HepG2 (cell line): ENCODE results near the gene PRMT2. TPM values are rescaled to one million over a fixed set of nuclear protein-coding genes. Genes with fewer than 3 reads are reported as not detected.

Experiments used
- AHDC1 ChIP-seq: sonication (generic); formaldehyde crosslinking; IDR thresholded peaks from 2 replicates; pipeline ENCODE4 v1.5.1; 2020; ENCODE audit warnings: mild to moderate bottlenecking, missing genetic modification reagents, borderline replicate concordance
- ARNT ChIP-seq: fragments of 450-650 bp; IDR thresholded peaks from 2 replicates; pipeline ENCODE4 v1.6.1; 2017
- ATF7 ChIP-seq, 2 experiments: fragments of 450-650 bp in 1 of 2; sonication (generic) in 1 of 2; formaldehyde crosslinking in 1 of 2; IDR thresholded peaks; 2 replicates each; pipeline versions ENCODE4 v1.4.0 to v1.6.1; 2016 to 2020; ENCODE audit warnings: antibody characterized with exemption in 1 of 2, mild to moderate bottlenecking in 1 of 2, missing genetic modification reagents in 1 of 2
- CREB3 ChIP-seq: sonication (generic); formaldehyde crosslinking; IDR thresholded peaks from 2 replicates; pipeline ENCODE4 v1.5.0; 2020; ENCODE audit warnings: missing genetic modification reagents
- CSRNP2 ChIP-seq: sonication (generic); formaldehyde crosslinking; conservative IDR thresholded peaks from 2 replicates; pipeline ENCODE4 v1.8.0; 2022; ENCODE audit warnings: low read depth, missing genetic modification reagents
- IRF1 ChIP-seq: sonication (generic); formaldehyde crosslinking; IDR thresholded peaks from 2 replicates; pipeline ENCODE4 v1.4.0; 2020; ENCODE audit warnings: low read depth, mild to moderate bottlenecking, missing genetic modification reagents
- RFXAP ChIP-seq: sonication (generic); formaldehyde crosslinking; IDR thresholded peaks from 2 replicates; pipeline ENCODE4 v1.4.0; 2020; ENCODE audit warnings: missing genetic modification reagents, borderline replicate concordance
- SRSF1 ChIP-seq: fragments of 200-400 bp; formaldehyde crosslinking; optimal IDR thresholded peaks from 2 replicates; pipeline ENCODE3; 2017; ENCODE audit warnings: mild to moderate bottlenecking, low read depth, low read length, moderate library complexity
- STAT6 ChIP-seq: sonication (generic); formaldehyde crosslinking; IDR thresholded peaks from 2 replicates; pipeline ENCODE4 v1.4.0; 2020; ENCODE audit warnings: missing genetic modification reagents, mild to moderate bottlenecking, borderline replicate concordance
- U2AF1 ChIP-seq: fragments of 200-400 bp; formaldehyde crosslinking; optimal IDR thresholded peaks from 2 replicates; pipeline ENCODE3; 2017; ENCODE audit warnings: mild to moderate bottlenecking, low read depth, low read length
- ZNF224 ChIP-seq: sonication (generic); formaldehyde crosslinking; IDR thresholded peaks from 2 replicates; pipeline ENCODE4 v1.5.0; 2020; ENCODE audit warnings: mild to moderate bottlenecking, missing genetic modification reagents
- ZNF24 ChIP-seq: fragments of 450-650 bp; IDR thresholded peaks from 2 replicates; pipeline ENCODE4 v1.6.1; 2017; ENCODE audit warnings: antibody characterized with exemption, mild to moderate bottlenecking
- ZNF570 ChIP-seq: sonication (generic); formaldehyde crosslinking; IDR thresholded peaks from 2 replicates; pipeline ENCODE4 v1.4.0; 2020; ENCODE audit warnings: mild to moderate bottlenecking, missing genetic modification reagents, borderline replicate concordance
- ZNF639 ChIP-seq: conservative IDR thresholded peaks from 2 replicates; pipeline ENCODE4 v1.6.1; 2018; ENCODE audit warnings: missing genetic modification reagents
- ZNF878 ChIP-seq: sonication (generic); formaldehyde crosslinking; IDR thresholded peaks from 2 replicates; pipeline ENCODE4 v1.8.1; 2023; ENCODE audit warnings: mild to moderate bottlenecking, missing genetic modification reagents, moderate library complexity
- polyA plus RNA-seq, 8 experiments: library from polyadenylated mRNA; depleted of rRNA in 3 of 8; stranded (reverse) in 7 of 8; unstranded in 1 of 8; fragments of >200 nt; fragmentation: Illumina TruSeq in 4 of 8; extraction: Trizol in 4 of 8; gene quantifications; 2 replicates each; pipeline versions ENCODE4 v1.2.1 to v1.2.3, GENCODE V29; 2011 to 2016; ENCODE audit warnings: low read depth in 4 of 8, missing spikeins in 1 of 8, mixed read lengths in 1 of 8; ENCODE audit not compliant: insufficient read depth in 1 of 8
- total RNA-seq, 5 experiments: library from RNA; depleted of rRNA; stranded (reverse); fragments of >200 nt; fragmentation: Illumina TruSeq; extraction: Trizol; gene quantifications; 2 replicates each; pipeline ENCODE4 v1.2.3, GENCODE V29; 2016; ENCODE audit warnings: low read depth in 1 of 5

Gene PRMT2
- total and polyA plus RNA-seq, 2 of the 13 experiments (the other 11 are each of a cell fraction or from before 2014, with no cell fraction given), result 54.4 to 78.8 TPM

- TF ChIP-seq CREB3, result no peak
- TF ChIP-seq ARNT, result no peak
- no peak for TF ChIP-seq STAT6 (CRISPR knock-in tag)
- TF ChIP-seq CSRNP2 (CRISPR knock-in tag), result no peak
- TF ChIP-seq ZNF224, result no peak
- no peak for TF ChIP-seq ZNF878
- TF ChIP-seq IRF1 (CRISPR knock-in tag), result no peak
- no peak for TF ChIP-seq ZNF639 (CRISPR knock-in tag)
- 0 out of 2 replicates have a peak, but pooled peaks have one; percentile 24 for TF ChIP-seq RFXAP (CRISPR knock-in tag)
- no peak for TF ChIP-seq ZNF570 (CRISPR knock-in tag)
- no peak for TF ChIP-seq ATF7 (IDR thresholded peaks at IDR 0.05)
- TF ChIP-seq ATF7 (CRISPR knock-in tag; IDR thresholded peaks at IDR 0.05), result no peak
- TF ChIP-seq AHDC1 (CRISPR knock-in tag), result no peak
- TF ChIP-seq SRSF1, result no peak
- TF ChIP-seq U2AF1, result no peak
- TF ChIP-seq ZNF24, result no peak
Observed at GRCh38 chr21:46666941-46667740, 31.7 kb downstream of the PRMT2 start (continued).
